Right lung (tissue), 10 donors: Measurements from ENCODE around the gene KITLG. TPM values are rescaled to one million over a fixed set of nuclear protein-coding genes. Genes with fewer than 3 reads are reported as not detected.
"Not testable (repeated sequence)": the region's sequence is repeated elsewhere in the genome, so short reads cannot be mapped to it uniquely, and the experiment has no call there.

ENCODE experiments used
- DNase-seq, 2 donors: peaks; one replicate each; pipeline ENCODE4 v3.0.0-alpha.2; 2013
- long read RNA-seq, 8 donors: transcript quantifications; one replicate each; lab custom pipeline, GENCODE V29; 2026
- polyA plus RNA-seq, 5 donors: library from polyadenylated mRNA; unstranded; fragments of 120-200 nt; gene quantifications; one replicate each; pipeline versions ENCODE4 v1.2.1 to v1.2.3, GENCODE V29; 2013; ENCODE audit warnings: inconsistent platforms in 1 of 5, low replicate concordance in 1 of 5; ENCODE audit not compliant: insufficient read length in 5 of 5, insufficient read depth in 1 of 5

Gene KITLG
- polyA plus RNA-seq: 10 to 100 TPM; 24.8 to 54.1 (median 39.8) TPM
- long read RNA-seq, donor 1, full-length matches to known transcripts: 18 of 18 reads
- long read RNA-seq, donor 1, partial matches to known transcripts: 0 of 18 reads
- long read RNA-seq, donor 1, other reads (novel, unspliced or antisense): 0 of 18 reads
- long read RNA-seq, donor 2, full-length matches to known transcripts: 9 of 9 reads
- long read RNA-seq, donor 2, partial matches to known transcripts: 0 of 9 reads
- long read RNA-seq, donor 2, other reads (novel, unspliced or antisense): 0 of 9 reads
- long read RNA-seq, donor 3, full-length matches to known transcripts: 10 of 10 reads
- long read RNA-seq, donor 3, partial matches to known transcripts: 0 of 10 reads
- long read RNA-seq, donor 3, other reads (novel, unspliced or antisense): 0 of 10 reads
- long read RNA-seq, donor 4, full-length matches to known transcripts: 12 of 12 reads
- long read RNA-seq, donor 4, partial matches to known transcripts: 0 of 12 reads
- long read RNA-seq, donor 4, other reads (novel, unspliced or antisense): 0 of 12 reads
- long read RNA-seq, donor 5, full-length matches to known transcripts: 17 of 17 reads
- long read RNA-seq, donor 5, partial matches to known transcripts: 0 of 17 reads
- long read RNA-seq, donor 5, other reads (novel, unspliced or antisense): 0 of 17 reads
- long read RNA-seq, donor 6, full-length matches to known transcripts: 18 of 18 reads
- long read RNA-seq, donor 6, partial matches to known transcripts: 0 of 18 reads
- long read RNA-seq, donor 6, other reads (novel, unspliced or antisense): 0 of 18 reads
- long read RNA-seq, donor 7, full-length matches to known transcripts: 8 of 8 reads
- long read RNA-seq, donor 7, partial matches to known transcripts: 0 of 8 reads
- long read RNA-seq, donor 7, other reads (novel, unspliced or antisense): 0 of 8 reads
- long read RNA-seq, donor 8, full-length matches to known transcripts: 4 of 4 reads
- long read RNA-seq, donor 8, partial matches to known transcripts: 0 of 4 reads
- long read RNA-seq, donor 8, other reads (novel, unspliced or antisense): 0 of 4 reads

GRCh38 chr12:88580051-88580871 lies at the start of gene KITLG:
Gene KITLG (minus strand): TSS chr12:88580471. CDS start chr12:88580278, 193 bp downstream.
- DNase-seq: peak; percentile 89 to 90

DNA sequence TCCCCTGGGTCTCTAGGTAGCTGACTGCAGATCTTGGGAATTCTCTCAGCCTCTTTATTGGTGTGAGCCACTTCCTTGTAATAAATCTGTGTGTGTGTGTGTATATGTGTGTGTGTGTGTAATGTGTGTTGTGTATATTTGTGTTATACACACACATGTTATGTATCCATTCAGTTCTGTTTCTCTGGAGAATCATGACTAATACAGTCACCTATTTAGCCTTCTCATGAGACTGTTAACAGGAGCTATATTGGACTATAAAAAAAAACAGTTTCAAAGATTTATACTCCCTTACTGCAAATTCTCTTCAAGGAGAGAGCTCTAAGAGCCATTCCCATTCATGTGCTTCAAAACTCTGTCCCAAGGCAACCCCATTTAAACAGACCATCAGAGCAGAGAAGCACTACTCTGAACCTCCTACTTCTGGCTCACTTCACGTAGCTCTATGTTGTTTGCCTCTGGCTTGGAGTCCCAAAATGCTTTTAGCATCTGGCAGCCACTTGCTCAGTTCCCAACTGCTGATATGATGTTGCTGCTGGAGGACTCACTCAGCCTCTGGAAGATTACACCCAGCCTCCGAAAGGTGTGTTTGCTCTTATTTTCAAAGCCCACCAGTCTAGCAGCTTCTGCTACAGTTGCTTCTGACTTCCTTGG lies 48.7 kb upstream of the KITLG start:
- DNase-seq: peak; percentile 23 to 35

- DNase-seq: not testable (repeated sequence)
Measured at GRCh38 chr12:88628035-88628434, 47.8 kb upstream of the KITLG start.

DNA sequence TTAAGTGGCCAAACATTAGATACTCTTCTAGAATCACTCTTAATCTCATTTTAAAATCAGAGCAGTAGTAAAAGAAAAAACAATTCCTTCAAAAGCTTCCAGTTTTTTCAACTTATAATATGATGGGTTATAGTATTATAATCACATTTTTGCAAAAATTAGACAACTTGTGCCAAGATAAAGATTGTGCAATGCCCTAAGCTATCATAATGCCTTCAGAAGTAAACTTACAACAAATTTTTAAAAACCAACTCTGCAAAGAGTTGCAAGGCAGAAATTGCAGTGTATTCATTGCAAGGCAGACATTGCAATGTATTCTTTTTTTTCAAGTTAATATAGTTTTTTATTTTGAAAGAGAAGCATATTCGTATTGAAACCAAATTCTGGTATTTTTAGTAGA lies 47.2 kb upstream of the KITLG start:
- peak; percentile 40 to 54 for DNase-seq

DNA sequence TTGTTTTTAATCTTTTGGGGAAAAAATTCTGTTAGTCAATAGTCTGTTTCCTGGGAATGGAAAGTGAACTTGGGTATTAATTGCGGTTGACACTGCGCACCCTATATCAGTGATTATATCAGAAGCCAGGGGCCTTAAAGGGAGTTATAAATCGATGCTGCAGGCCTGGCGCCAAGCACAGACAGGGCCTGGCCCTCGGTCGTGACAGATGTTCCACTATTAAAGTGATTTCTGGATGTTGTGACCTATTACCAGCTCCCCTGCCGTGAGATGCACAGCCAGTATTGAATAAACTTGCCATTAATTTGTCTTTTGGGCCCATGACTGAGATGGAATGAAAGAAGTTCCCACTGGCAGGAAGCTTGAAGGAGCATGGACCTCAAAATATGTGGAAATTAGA lies 45.1 kb upstream of the KITLG start:
- no peak for DNase-seq

GRCh38 chr12:88624911-88625310 lies 44.6 kb upstream of the KITLG start:
- no peak for DNase-seq

DNA sequence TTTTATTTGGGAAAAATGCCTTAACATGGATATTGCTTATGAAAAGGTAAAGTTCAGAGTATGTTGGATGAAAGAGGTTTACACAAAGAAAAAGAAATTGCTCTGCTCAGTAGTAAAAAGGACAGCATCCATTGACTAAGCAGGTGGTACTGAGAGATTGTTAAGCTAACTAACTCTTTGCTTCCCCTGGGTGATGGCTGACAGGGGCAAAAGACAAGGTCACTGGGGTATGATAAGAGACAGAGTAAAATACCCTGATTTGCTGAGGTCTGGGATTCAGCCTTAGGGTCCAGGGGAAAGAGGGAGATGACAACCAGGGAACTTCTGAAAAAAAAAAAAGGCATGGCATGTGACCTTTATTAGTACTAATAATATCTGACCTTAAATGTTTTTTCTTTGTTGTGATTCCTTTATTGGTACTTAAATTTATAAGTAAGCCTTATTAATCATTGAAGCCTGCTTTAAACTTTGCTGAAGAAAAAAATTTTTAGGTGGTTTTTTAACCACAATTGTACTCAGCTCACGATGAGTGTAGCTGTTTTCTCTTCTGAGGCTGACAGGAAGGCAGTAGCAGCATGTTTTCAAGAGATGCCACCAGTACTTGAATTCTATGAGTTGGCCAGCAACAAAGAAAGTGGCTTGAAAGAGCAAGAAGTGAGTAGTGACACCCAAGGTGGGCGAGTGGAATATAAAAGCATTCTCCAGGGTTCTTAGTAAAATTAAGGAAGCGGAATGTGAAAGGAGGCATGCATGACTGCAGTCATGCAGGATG lies 43.7 kb upstream of the KITLG start:
- DNase-seq: no peak

GRCh38 chr12:88617352-88617751 lies 37.1 kb upstream of the KITLG start:
- no peak for DNase-seq

DNA sequence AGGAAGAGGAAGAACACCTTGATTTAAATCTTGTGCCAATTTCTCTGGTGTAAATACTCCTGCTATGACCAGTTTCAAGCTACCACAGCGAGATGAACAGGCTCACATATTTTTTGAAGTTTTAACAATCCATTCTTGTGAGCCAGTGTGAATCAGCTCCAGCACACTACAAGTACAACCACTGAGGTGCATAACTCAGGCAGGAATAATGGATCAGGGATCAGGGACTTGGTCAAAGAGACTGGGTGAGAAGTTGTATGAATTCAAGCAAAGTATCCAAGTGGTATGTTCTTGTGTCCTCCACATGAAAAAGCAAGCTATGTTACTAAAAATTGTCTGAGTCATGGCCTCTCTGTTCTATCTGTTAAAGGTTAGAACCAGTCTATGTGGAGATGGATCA lies 35.2 kb upstream of the KITLG start:
- DNase-seq: no peak

GRCh38 chr12:88604646-88605045 lies 24.4 kb upstream of the KITLG start:
- no peak for DNase-seq

DNA sequence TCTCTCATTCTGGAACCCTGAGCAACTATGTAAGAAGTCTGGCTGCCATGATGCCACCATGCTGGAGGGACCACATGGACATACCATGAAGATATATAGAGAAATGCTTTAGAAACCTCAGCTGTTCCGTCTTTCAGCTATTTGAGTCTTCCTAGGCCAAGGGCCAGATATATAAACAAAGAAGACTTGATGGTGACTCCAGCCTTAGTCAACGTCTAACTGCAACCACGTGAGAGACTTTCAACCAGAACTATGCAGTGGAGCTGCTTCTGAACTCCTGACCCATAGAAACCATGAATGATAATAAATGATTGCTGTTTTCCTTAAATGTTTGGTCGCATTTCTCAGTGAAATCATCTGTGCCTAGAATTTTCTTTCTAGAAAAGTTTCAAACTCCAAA lies 20.0 kb upstream of the KITLG start:
- no peak for DNase-seq

DNA sequence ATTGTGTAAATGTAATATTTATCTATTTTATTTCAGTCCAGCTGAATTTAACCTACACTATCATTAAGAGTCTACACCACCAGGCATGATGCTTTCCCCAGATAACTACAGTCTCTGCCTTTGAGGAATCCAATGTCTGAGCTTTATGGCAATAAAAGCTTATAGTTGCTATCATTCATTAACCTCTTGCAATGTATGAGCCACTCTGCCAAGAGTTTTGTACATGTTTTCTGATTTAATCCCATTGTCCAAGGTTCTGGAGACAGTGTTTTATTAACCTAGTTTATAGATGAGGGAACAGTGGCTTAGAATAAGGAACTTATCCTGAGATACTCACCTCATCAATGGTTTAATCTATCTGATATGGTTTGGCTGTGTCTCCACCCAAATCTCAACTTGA lies 17.1 kb upstream of the KITLG start:
- no peak for DNase-seq

- DNase-seq: no peak
Measured at GRCh38 chr12:88595697-88596096, 15.4 kb upstream of the KITLG start.

GRCh38 chr12:88594780-88595179 lies 14.5 kb upstream of the KITLG start:
- DNase-seq: no peak

DNA sequence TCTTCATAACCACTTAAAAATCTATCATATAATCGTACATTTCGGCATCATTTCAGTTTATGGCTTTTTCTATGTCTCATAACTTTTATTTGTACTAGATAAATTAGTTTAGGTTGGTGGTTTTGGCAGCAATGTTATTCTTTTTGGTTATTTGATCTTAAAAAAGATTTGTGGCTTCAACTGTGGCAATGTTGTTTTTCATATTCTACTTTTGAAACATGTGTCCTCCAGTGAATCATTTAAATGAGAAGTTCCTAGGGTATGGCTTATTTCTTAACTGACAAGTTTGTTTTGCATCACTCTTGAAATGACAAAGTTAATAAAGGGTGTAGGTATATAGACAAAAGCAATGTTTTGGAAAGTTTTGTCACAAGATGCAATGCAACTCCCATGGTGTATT lies 11.1 kb upstream of the KITLG start:
- no peak for DNase-seq

DNA sequence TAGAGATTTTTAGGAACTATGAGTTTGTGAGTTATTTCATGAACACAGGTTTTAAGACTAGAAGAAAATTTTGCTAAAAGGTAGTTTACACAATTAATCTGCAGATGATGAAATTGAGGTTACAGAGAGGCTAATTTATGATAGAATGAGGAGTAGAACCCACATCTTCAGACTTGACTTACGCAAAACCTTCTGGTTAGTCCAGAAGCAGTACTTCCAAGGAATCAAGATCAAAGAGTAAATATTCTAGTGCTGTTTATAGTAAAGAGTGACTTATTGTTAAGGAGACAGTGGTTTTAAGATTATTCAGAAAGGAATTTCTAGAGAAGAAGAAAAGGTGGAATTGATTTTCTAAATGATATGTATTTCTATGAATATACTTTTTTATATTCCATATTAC lies 10.6 kb upstream of the KITLG start:
- no peak for DNase-seq

GRCh38 chr12:88585077-88585476 lies 4.8 kb upstream of the KITLG start:
- no peak for DNase-seq

GRCh38 chr12:88579601-88580050 lies 645 bp downstream of the KITLG start:
- peak in 1 of 2 donors; percentile 42 for DNase-seq

DNA sequence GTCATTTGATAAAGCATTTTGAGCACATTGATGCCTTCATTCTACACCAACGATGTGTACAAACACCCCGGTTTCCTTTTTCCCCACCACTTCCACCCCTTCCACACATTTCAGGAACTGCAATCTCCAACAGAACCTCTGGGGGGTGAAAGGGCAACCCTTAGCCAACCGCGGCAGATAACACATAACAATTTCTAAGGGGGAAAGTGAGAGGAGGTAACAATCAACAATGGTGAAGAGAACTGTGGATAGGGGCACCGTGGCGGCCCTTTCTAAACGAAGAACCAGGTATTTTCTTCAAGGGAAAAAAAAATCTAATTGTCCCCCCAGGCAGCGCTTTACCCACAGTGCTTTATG lies 1.1 kb downstream of the KITLG start:
- DNase-seq: no peak
